ENCODE measurements around the gene USH2A.

DNA sequence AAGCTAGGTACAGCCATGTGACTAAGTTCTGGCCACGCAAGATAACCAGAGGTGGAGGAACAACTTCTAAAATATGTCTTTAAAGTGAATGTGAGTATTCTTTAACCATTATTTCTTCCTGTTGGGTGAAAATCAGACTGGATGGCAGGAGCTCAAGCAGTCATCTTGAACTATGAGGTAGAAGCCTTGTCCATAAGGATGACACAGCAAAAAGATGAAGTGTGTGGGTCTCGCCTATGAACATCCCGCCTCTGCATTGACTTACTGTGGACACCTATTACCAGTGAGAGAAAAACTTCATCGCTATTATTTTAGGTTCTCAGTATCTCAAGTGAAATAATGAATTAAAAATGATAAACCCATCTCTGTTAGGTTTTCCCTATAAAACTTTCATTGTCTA lies 365.3 kb downstream of the USH2A start:
- TF ChIP-seq CTCF (IDR thresholded peaks at IDR 0.05) (no peak), POLR2A (IDR thresholded peaks at IDR 0.05) (no peak)

Measured in adrenal gland (tissue), 5 donors.